ENCODE results near the gene ZNF316.
A peak's percentile ranks its signal among the peaks of the same experiment; 100 is the strongest.
"Not testable (repeated sequence)": the region's sequence is repeated elsewhere in the genome, so short reads cannot be mapped to it uniquely, and the experiment has no call there.

Gene ZNF316

DNA sequence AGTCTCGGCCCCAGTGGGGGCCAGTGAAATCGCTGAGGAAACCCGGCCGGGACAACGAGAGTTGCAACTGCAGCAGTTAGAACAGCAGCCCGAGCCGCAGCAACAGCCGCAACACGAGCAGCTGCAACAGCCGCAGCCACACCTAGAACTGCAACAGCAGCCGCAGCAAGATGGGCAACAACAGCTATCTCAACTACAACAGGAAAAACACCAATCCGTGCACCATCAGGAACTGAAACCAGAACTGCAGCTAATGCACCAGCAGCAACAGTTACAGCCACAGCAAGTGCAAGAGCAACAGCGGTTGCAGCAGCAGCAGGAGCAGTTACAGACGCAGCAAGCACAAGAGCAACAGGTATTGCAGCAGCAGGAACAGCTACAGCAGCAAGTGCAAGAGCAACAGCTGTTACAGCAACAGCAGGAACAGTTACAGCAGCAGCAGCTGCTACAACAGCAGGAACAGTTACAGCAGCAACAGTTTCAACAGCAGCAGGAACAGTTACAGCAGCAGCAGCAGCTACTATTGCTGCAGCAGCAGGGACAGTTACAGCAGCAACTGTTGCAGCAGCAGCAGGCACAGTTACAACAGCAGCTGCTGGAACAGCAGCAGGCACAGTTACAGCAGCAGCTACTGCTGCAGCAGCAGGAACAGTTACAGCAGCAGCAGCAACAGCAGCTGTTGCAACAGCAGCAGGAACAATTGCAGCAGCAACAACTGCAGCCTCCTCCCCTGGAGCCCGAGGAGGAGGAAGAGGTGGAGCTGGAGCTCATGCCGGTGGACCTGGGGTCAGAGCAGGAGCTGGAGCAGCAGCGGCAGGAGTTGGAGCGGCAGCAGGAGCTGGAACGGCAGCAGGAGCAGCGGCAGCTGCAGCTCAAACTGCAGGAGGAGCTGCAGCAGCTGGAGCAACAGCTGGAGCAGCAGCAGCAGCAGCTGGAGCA is 15.7 kb upstream of the ZNF316 start:
- no peak for DNase-seq (ENCODE audit: low read depth)

GRCh38 chr7:6622134-6622710 is 14.9 kb upstream of the ZNF316 start:
- no peak for DNase-seq (ENCODE audit: low read depth)

- DNase-seq (ENCODE audit: low read depth) = no peak
Measured at GRCh38 chr7:6623589-6624245, 13.4 kb upstream of the ZNF316 start.

DNA sequence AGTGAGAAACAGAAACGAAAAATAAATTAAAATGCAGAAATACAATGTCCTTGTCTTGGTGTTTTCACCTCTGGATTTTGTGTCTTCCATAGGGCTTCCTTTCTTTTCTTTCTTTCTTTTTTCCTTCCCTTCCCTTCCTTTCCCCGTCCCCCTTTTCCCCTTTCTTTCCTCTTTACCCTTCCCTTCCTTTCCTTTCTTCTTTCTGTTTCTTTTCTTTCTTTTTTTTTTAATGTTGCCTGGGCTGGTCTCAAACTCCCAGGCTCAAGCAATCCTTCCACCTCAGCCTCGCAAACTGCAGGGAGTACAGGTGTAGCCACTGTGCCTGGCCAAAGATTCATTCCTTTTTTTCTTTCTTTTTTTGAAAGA is 12.9 kb upstream of the ZNF316 start:
- no peak for DNase-seq (ENCODE audit: low read depth)

- DNase-seq (ENCODE audit: low read depth) = no peak
Measured at GRCh38 chr7:6628045-6628444, 9.1 kb upstream of the ZNF316 start.

GRCh38 chr7:6630007-6630849 is 6.9 kb upstream of the ZNF316 start:
- no peak for DNase-seq (ENCODE audit: low read depth)

DNA sequence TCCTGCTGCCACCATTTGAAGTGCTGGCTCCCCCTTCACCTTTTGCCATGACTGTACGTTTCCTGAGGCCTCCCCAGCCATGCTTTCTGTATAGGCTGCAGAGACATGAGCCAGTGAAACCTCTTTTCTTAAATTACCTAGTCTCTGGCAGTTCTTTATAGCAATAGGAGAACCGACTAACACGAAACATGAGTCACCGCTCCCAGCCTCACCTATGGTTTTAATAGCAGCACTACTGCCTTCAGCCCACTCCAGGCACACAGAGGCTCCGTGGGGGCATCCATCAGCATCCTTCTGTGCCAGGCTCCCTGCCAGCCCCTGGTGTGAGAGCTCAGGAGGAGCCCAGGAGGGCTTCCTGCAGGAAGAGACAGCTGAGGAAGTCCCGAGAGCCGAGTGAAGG is 5.5 kb upstream of the ZNF316 start:
- no peak for DNase-seq (ENCODE audit: low read depth)

- DNase-seq (ENCODE audit: low read depth) = no peak
Measured at GRCh38 chr7:6634021-6634420, 3.1 kb upstream of the ZNF316 start.

GRCh38 chr7:6634971-6635370 is 2.1 kb upstream of the ZNF316 start:
- not testable (repeated sequence) for DNase-seq (ENCODE audit: low read depth)

DNA sequence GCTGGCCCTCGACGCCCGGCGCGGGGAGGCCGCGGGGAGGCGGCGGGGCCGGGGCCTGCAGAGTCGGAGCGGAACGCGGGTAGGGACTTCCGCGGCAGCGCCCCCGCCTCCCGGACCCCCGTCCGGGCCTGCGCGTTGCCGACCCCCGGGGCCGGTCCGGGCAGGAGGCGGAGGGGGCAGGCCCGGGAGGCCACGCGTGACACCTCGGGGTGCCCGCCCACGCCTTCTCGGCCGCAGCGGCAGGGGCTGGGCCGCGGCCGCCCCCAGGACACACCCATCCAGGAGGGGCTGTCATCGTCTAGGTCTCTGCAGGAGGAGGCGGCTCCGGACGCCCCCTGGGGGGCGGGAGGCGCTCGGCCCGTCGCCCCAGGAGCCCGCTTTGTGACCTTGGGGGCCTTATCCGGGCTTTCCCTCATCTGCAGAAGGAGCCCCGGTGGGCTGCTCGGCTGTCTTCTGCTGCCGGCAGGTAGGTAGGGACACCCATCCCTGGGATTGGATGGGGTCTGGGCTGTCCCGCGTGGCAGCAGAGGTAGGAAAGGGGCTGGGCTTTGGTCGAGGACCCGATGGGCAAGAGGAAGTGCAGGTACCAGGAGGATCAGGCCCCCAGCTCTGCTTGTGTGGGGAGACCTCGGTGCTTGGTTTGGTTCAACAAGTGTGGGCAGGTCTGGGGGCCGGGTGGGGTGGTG is 569 bp downstream of the ZNF316 start:
- DNase-seq (ENCODE audit: low read depth) = peak; percentile 20

DNA sequence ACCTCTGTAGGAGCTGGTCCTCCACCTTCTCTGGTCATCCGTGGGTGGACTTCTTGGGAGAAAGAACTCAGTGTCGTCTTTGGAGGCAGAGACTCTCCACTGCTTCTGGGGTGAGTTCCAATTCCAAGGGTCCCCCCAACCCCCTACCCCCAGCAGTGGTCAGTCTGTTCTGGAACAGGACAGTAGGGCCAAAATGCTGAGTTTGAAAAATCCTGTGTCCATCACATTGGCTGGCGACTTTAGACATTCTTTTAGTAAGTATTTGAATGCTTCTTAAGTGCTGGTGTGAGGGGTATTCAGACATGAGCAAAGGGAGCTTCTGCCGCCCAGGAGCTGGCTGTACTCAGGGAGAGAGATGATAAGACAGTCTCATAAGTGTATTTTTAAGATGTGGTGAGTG is 1.9 kb downstream of the ZNF316 start:
- no peak for DNase-seq (ENCODE audit: low read depth)

DNA sequence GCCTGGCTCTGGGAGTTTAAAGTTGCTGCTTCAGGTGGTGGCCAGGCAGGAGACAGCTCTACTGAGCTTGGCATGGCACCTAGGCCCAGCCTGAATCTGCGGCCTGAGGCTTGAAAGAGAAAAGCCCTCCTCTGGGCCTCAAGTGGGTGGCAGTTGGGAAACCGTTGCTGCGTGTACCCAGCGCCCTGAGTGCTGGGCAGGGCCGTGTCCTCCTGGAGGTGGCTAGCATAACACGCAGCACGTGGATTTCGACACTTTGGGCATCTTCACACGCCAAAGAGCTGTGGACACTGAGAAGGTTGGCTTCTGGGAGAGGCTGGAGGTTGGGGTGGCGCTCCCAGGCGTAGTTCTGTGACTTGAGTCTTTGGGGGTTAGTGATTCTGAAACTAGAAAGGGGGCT is 2.5 kb downstream of the ZNF316 start:
- DNase-seq (ENCODE audit: low read depth) = no peak

DNA sequence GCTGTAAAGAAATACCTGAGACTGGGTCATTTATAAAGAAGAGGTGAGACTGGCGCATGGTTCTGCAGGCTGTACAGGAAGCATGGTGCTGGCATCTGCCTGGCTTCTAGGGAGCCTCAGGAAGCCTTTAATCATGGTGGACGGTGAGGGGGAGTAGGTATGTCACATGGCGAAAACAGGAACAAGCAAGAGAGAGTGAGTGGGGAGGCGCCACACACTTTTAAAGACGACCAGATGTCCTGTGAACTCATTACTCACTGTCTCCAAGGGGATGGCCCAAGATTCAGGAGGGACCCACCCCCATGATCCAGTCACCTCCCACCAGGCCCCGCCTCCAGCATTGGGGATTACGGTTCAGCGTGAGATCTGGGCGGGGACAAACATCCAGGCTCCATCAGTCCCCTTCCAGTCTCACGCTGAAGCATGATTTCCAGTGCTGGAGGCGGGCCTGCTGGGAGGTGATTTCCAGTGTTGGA is 3.2 kb downstream of the ZNF316 start:
- DNase-seq (ENCODE audit: low read depth) = no peak

DNA sequence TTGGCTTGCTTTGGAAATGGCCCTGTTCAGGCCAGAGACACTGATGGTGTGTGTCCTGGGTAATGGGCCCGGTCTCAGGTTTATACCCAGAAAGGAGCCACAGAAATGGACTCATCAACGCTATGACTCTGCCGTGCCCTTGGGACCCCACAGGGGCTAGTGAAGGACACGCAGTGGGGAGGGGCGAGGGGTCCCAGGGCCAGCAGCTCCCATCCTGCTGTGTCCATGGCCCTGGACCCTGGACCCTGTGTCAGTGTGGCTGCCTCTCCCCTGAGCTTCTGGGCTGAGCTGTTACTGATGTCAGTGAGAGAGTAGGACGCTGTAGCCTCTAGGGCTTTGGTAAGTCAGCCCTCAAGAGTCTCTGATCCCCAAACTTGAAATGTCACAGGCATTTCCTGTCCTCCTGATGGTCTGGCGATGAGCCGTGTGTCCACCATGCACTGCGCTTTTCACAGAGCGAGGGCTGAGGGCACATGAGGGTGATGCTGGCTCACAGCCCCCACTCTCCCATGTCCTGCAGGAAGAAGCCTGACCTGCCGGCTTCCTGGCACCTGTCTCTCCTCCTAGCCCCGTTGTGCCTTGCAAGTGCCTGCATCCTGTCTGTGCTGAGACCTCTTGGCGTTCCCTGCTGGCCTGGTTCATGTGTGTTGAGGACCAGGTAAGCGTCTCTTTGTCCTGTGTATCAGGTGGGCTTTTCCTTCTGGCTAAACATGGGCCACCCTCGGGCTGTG is 4.4 kb downstream of the ZNF316 start:
- no peak for DNase-seq (ENCODE audit: low read depth)

GRCh38 chr7:6642239-6642839 is 5.2 kb downstream of the ZNF316 start:
- DNase-seq (ENCODE audit: low read depth) = no peak

DNA sequence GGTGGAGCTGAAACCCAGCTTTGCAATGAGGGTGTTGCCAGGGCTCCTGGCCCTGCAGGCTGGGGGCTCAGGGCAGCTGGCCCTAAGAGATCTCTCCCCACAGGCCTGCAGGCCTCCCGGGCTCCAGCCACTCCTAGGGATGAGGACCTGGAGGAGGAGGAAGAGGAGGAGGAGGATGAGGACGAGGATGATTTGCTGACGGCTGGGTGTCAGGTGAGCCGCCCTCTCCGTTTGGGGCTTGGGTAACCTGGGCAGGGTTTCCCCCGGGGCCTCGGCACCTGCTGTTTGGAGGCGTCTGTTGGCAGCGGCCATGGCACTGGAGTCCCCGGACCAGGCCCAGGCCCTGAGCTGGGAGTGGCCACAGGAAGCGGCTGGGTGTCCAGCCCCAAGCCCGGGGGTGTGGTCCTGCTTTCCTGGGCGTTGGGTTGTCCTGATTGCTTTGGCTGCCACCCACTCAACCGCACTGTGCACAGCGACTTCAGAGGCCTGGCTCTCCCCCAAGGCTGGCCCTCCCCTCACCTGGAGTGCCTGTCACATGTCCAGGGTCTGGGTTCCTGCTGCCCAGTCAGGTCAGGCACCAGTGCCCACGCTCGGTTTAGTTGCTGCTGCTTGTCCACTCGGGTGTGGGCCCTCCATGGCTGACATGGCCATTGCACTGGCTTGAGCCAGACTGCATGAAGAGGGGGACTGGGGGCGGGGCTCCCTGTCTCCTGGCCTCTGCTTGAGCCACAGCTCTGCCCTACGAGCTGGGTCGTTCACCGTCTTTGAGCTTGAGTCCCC is 5.9 kb downstream of the ZNF316 start:
- no peak for DNase-seq (ENCODE audit: low read depth)

DNA sequence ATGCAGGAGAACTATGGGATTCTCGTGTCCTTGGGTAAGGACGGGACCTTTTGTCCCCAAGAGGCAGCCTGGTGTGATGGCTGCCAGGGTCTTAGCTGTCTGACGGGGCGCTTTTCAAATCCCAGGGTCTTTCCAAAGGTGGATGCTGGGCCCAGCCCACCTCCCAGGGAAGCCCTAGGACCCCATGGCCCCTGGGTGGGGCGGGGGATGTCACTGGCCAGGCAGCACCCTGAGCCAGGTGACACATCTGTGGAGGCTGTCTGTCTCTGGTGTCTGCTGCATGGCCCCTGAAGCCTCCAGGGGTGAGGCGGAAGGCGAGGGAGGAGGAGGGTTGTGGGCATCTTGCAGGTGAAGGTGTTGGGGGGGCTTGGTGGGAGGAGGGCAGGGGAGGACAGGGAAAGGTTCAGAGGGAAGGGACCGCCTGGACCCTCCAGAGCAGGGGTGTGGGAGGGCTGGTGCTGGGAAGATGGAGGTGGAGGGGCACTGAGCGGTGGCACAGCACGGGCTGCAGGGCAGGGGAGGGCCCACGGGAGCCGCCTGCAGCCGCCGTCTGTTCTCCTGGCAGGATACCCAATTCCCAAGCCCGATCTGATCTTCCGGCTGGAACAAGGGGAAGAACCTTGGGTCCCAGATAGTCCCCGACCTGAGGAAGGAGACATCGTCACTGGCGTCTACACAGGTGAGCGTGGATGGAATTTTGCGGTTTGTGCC is 7.0 kb downstream of the ZNF316 start:
- DNase-seq (ENCODE audit: low read depth) = no peak

- DNase-seq (ENCODE audit: low read depth) = no peak
Measured at GRCh38 chr7:6644728-6645127, 7.6 kb downstream of the ZNF316 start.

- DNase-seq (ENCODE audit: low read depth) = no peak
Measured at GRCh38 chr7:6646465-6646864, 9.3 kb downstream of the ZNF316 start.

Data from stimulated activated CD8-positive, alpha-beta memory T cell treated with anti-CD3 and anti-CD28 coated beads, Interleukin-15, amount 100 ng/mL, for 1 hour (primary cell).